Tongue (tissue), 2 donors: ENCODE measurements around the gene CFAP74. TPM values are rescaled to one million over a fixed set of nuclear protein-coding genes. Genes with fewer than 3 reads are reported as not detected.

Experiments used
- DNase-seq: peaks from one replicate; pipeline ENCODE4 v3.0.0-alpha.2; 2015
- total RNA-seq: library from RNA; depleted of rRNA; stranded (reverse); fragments of >200 nt; gene quantifications from one replicate; pipeline ENCODE4 v1.2.3, GENCODE V29; 2014

CFAP74 gene
- 0.62 TPM for total RNA-seq

GRCh38 chr1:2003541-2004131 lies at the start of gene CFAP74:
Gene CFAP74, minus strand, starts transcription at chr1:2003786. Its CDS starts 12,830 bp downstream, at chr1:1990956.
- peak; percentile 61 for DNase-seq

GRCh38 chr1:2053217-2053616 lies 49.6 kb upstream of the CFAP74 start:
- DNase-seq: no peak

- no peak for DNase-seq
Measured at GRCh38 chr1:2052756-2053155, 49.2 kb upstream of the CFAP74 start.

- no peak for DNase-seq
Measured at GRCh38 chr1:2052054-2052679, 48.6 kb upstream of the CFAP74 start.

- DNase-seq: no peak
Measured at GRCh38 chr1:2050793-2051682, 47.5 kb upstream of the CFAP74 start.

- no peak for DNase-seq
Measured at GRCh38 chr1:2050461-2050792, 46.8 kb upstream of the CFAP74 start.

GRCh38 chr1:2049718-2050431 lies 46.3 kb upstream of the CFAP74 start, which contains the start of gene PRKCZ:
Gene PRKCZ, plus strand, starts transcription at chr1:2050411. Its CDS starts 220 bp downstream, at chr1:2050631.
- peak; percentile 73 for DNase-seq

- no peak for DNase-seq
Measured at GRCh38 chr1:2049225-2049717, 45.7 kb upstream of the CFAP74 start.

- no peak for DNase-seq
Measured at GRCh38 chr1:2047749-2048729, 44.5 kb upstream of the CFAP74 start.

- no peak for DNase-seq
Measured at GRCh38 chr1:2046953-2047748, 43.6 kb upstream of the CFAP74 start.

- DNase-seq: no peak
Measured at GRCh38 chr1:2046174-2046917, 42.8 kb upstream of the CFAP74 start.

GRCh38 chr1:2045468-2046173 lies 42.0 kb upstream of the CFAP74 start:
- DNase-seq: peak; percentile 84

GRCh38 chr1:2044510-2045319 lies 41.1 kb upstream of the CFAP74 start:
- peak; percentile 81 for DNase-seq

GRCh38 chr1:2043886-2044285 lies 40.3 kb upstream of the CFAP74 start:
- no peak for DNase-seq

- no peak for DNase-seq
Measured at GRCh38 chr1:2042830-2043773, 39.5 kb upstream of the CFAP74 start.

GRCh38 chr1:2041887-2042286 lies 38.3 kb upstream of the CFAP74 start:
- no peak for DNase-seq

GRCh38 chr1:2041305-2041704 lies 37.7 kb upstream of the CFAP74 start:
- no peak for DNase-seq
